Neural cell (in vitro differentiated cells): ENCODE measurements around the gene YPEL1. TPM values are rescaled to one million over a fixed set of nuclear protein-coding genes. Genes with fewer than 3 reads are reported as not detected.

ENCODE experiments used
- H2AFZ ChIP-seq: fragments of 200-600, 300-800 bp; sonication (generic), shearing (Covaris generic); 2 replicates; pipeline ENCODE4 v1.6.0; 2014; ENCODE audit warnings: low read depth, mild to moderate bottlenecking, antibody characterized with exemption, low read length, moderate library complexity
- H3F3A ChIP-seq: fragments of 200-600 bp; shearing (Covaris generic); 2 replicates; pipeline ENCODE4 v1.6.1; 2016; ENCODE audit warnings: mild to moderate bottlenecking, moderate library complexity, mixed read lengths, antibody characterized with exemption, low read length; ENCODE audit not compliant: insufficient read depth, poor library complexity, severe bottlenecking
- H3K27ac ChIP-seq: fragments of 200-600, 300-800 bp; sonication (generic), shearing (Covaris generic); 2 replicates; pipeline ENCODE4 v1.5.1; 2014; ENCODE audit warnings: mild to moderate bottlenecking, low read length, moderate library complexity
- H3K27me3 ChIP-seq: fragments of 300-800, 200-600 bp; sonication (generic), shearing (Covaris generic); 2 replicates; pipeline ENCODE4 v1.6.0; 2014; ENCODE audit warnings: mild to moderate bottlenecking, low read depth, low read length, moderate library complexity; ENCODE audit not compliant: insufficient read depth
- H3K36me3 ChIP-seq: fragments of 300-800, 200-600 bp; sonication (generic), shearing (Covaris generic); 2 replicates; pipeline ENCODE4 v1.5.1; 2014; ENCODE audit warnings: mild to moderate bottlenecking, antibody characterized with exemption, low read length, moderate library complexity; ENCODE audit not compliant: insufficient read depth
- H3K4me2 ChIP-seq: fragments of 300-800, 200-600 bp; sonication (generic), shearing (Covaris generic); 2 replicates; pipeline ENCODE4 v1.6.0; 2014; ENCODE audit warnings: mild to moderate bottlenecking, low read length
- H3K4me3 ChIP-seq: fragments of 300-800, 200-600 bp; sonication (generic), shearing (Covaris generic); 2 replicates; pipeline ENCODE4 v1.5.1; 2014; ENCODE audit warnings: mild to moderate bottlenecking, low read length, moderate library complexity
- H3K79me2 ChIP-seq: fragments of 200-600 bp; shearing (Covaris generic); replicated peaks from 2 replicates; pipeline ENCODE4 v1.6.0; 2014; ENCODE audit warnings: mild to moderate bottlenecking, low read length, moderate library complexity; ENCODE audit not compliant: insufficient read depth
- H3K9ac ChIP-seq: fragments of 300-800, 200-600 bp; sonication (generic), shearing (Covaris generic); 2 replicates; pipeline ENCODE4 v1.6.1; 2016; ENCODE audit warnings: mild to moderate bottlenecking, low read length, mixed read lengths
- H3K9me2 ChIP-seq: fragments of 200-600 bp; shearing (Covaris generic); 2 replicates; pipeline ENCODE4 v1.6.1; 2016; ENCODE audit warnings: mild to moderate bottlenecking, low read length, mixed read lengths; ENCODE audit not compliant: insufficient read depth
- H3K9me3 ChIP-seq: fragments of 200-600, 300-800 bp; sonication (generic), shearing (Covaris generic); 2 replicates; pipeline ENCODE4 v1.6.1; 2016; ENCODE audit warnings: mild to moderate bottlenecking, mixed run types, low read length, moderate library complexity, mixed read lengths
- H4K20me1 ChIP-seq: fragments of 200-600 bp; shearing (Covaris generic); 2 replicates; pipeline ENCODE4 v1.6.1; 2016; ENCODE audit warnings: mild to moderate bottlenecking, mixed run types; ENCODE audit not compliant: insufficient read depth
- SMC3 ChIP-seq: fragments of 450-650 bp; conservative IDR thresholded peaks from 2 replicates; pipeline ENCODE4 v1.6.1; 2014; ENCODE audit warnings: antibody characterized with exemption, mild to moderate bottlenecking, moderate library complexity; ENCODE audit not compliant: poor library complexity
- polyA plus RNA-seq: library from polyadenylated mRNA; depleted of rRNA; stranded (reverse); fragments of >200 nt; gene quantifications from 2 replicates; pipeline ENCODE4 v1.2.3, GENCODE V29; 2014
- small RNA-seq, 3 experiments: library from RNA; depleted of rRNA; stranded (forward); fragments of <200 nt; gene quantifications; one replicate each; pipeline ENCODE3, GENCODE V24; 2012

Gene YPEL1
- polyA plus RNA-seq, 1 donor from 2014 or later, result 38.0 TPM

DNA sequence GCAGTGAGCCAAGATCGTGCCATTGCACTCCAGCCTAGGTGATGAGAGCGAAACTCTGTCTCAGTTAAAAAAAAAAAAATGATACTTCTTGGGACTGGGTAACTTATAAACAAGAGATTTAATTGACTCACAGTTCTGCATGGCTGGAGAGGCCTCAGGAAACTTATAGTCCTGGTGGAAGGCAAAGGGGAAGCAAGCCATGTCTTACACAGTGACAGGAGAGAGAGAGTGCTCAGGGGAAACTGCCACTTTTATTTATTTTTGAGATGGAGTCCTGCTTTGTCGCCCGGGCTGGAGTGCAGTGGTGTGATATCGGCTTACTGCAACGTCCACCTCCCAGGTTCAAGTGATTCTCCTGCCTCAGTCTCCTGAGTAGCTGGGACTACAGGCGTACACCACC lies 85.3 kb downstream of the YPEL1 start:
- Histone ChIP-seq H3K36me3 (no peaks in the 10 kb centered on the region), H3K27me3 (no peaks in the 10 kb centered on the region), H3F3A (no peaks in the 10 kb centered on the region), H4K20me1 (no peaks in the 10 kb centered on the region), H2AFZ (no peak overlapping the region), H3K4me2 (no peak overlapping the region), H3K4me3 (no peak overlapping the region), H3K27ac (no peak overlapping the region), H3K79me2 (peaks cover 6% of the 10 kb centered on the region), H3K9me3 (no peaks in the 10 kb centered on the region), H3K9ac (no peak overlapping the region), H3K9me2 (no peaks in the 10 kb centered on the region)
- TF ChIP-seq SMC3, result no peak

Small RNA genes lying within 50 kb of the gene (small RNA-seq; reads per million reads assigned to genes)
- gene MIR301B, result 910 to 1,475 (median 996) reads per million in 3 experiments
- 0 to 0.08 (median 0) reads per million in 3 experiments for gene RN7SL280P

Other genes starting within 250 kb of the YPEL1 start
- 0.07 TPM in 1 of 2 replicates, not detected in the other for gene RIMBP3C, start 184.3 kb downstream of the YPEL1 start, polyA plus RNA-seq
- 42.9 and 49.1 TPM in 2 replicates for gene UBE2L3, start 168.1 kb downstream of the YPEL1 start, polyA plus RNA-seq
- 20.0 and 27.6 TPM in 2 replicates for gene YDJC, start 105.8 kb downstream of the YPEL1 start, polyA plus RNA-seq
- 0.28 and 1.1 TPM in 2 replicates for gene CCDC116, start 103.0 kb downstream of the YPEL1 start, polyA plus RNA-seq
- gene SDF2L1, start 93.5 kb downstream of the YPEL1 start, polyA plus RNA-seq, result 11.0 and 11.6 TPM in 2 replicates
- gene PPIL2, start 69.8 kb downstream of the YPEL1 start, polyA plus RNA-seq, result 43.0 and 47.3 TPM in 2 replicates
- 43.3 and 49.5 TPM in 2 replicates for gene MAPK1, start 131.9 kb upstream of the YPEL1 start, polyA plus RNA-seq
- gene PPM1F, start 217.1 kb upstream of the YPEL1 start, polyA plus RNA-seq, result 28.3 and 29.7 TPM in 2 replicates
- 33.7 and 37.9 TPM in 2 replicates for gene TOP3B, start 247.0 kb upstream of the YPEL1 start, polyA plus RNA-seq